Dedifferentiated amniotic fluid mesenchymal stem cell (primary cell): ENCODE results near the gene ASB10.

Source experiments
- DNase-seq: peaks from one replicate; pipeline ENCODE4 v3.0.0-alpha.2; 2016; ENCODE audit errors: extremely low spot score

ASB10 gene

GRCh38 chr7:151166629-151167196, 20.3 kb downstream of the ASB10 start:
- DNase-seq = no peak

GRCh38 chr7:151161757-151162156, 25.3 kb downstream of the ASB10 start:
- DNase-seq = no peak

- DNase-seq = no peak
Measured at GRCh38 chr7:151157645-151158329, 29.3 kb downstream of the ASB10 start.

- DNase-seq = no peak
Measured at GRCh38 chr7:151152643-151153513, 34.2 kb downstream of the ASB10 start.

- DNase-seq = no peak
Measured at GRCh38 chr7:151150388-151150787, 36.7 kb downstream of the ASB10 start.

GRCh38 chr7:151148319-151149259, 38.5 kb downstream of the ASB10 start:
- no peak for DNase-seq

GRCh38 chr7:151146761-151147160, 40.3 kb downstream of the ASB10 start:
- DNase-seq = no peak

GRCh38 chr7:151144387-151144786, 42.7 kb downstream of the ASB10 start:
- DNase-seq = no peak

- DNase-seq = no peak
Measured at GRCh38 chr7:151143261-151144015, 43.6 kb downstream of the ASB10 start.

GRCh38 chr7:151142686-151143040, 44.4 kb downstream of the ASB10 start:
- DNase-seq = no peak

- DNase-seq = no peak
Measured at GRCh38 chr7:151141855-151142685, 45.0 kb downstream of the ASB10 start.

- no peak for DNase-seq
Measured at GRCh38 chr7:151141311-151141854, 45.7 kb downstream of the ASB10 start.

- no peak for DNase-seq
Measured at GRCh38 chr7:151140826-151141225, 46.2 kb downstream of the ASB10 start.

- DNase-seq = no peak
Measured at GRCh38 chr7:151139791-151140190, 47.3 kb downstream of the ASB10 start.

GRCh38 chr7:151139071-151139790, 47.8 kb downstream of the ASB10 start:
- DNase-seq = no peak

GRCh38 chr7:151138153-151138851, 48.7 kb downstream of the ASB10 start:
- no peak for DNase-seq

GRCh38 chr7:151137791-151138152, 49.3 kb downstream of the ASB10 start:
- DNase-seq = no peak

GRCh38 chr7:151137076-151137675, 49.9 kb downstream of the ASB10 start:
- no peak for DNase-seq
